K562 treated with DMSO at 1 percent for 24 hours (cell line): ENCODE data around the gene EXD3. TPM values are rescaled to one million over a fixed set of nuclear protein-coding genes. Genes with fewer than 3 reads are reported as not detected.

Experiments used
- total RNA-seq: library from RNA; unstranded; fragments of 300-600 nt; gene quantifications from 2 replicates; pipeline ENCODE4 v1.2.3, GENCODE V29; 2022; ENCODE audit warnings: low read depth; ENCODE audit not compliant: insufficient read depth

The EXD3 gene
- total RNA-seq, result 12.1 and 16.9 TPM in 2 replicates

GRCh38 chr9:137422604-137423513, at the start of gene EXD3, which contains the start of gene NOXA1:
EXD3 (minus strand) TSS chr9:137423162; CDS start chr9:137395357, 27,805 bp downstream.
NOXA1 (plus strand) TSS chr9:137423393; CDS start chr9:137423530, 137 bp downstream.

GRCh38 chr9:137459152-137459600, 36.2 kb upstream of the EXD3 start, which contains the start of gene NSMF:
NSMF (minus strand) TSS chr9:137459334; CDS start chr9:137459102, 232 bp downstream.

GRCh38 chr9:137441289-137441934, 18.4 kb upstream of the EXD3 start, which contains the start of gene ENTPD8:
ENTPD8 (minus strand) TSS chr9:137441357; CDS start chr9:137438285, 3,072 bp downstream.

DNA sequence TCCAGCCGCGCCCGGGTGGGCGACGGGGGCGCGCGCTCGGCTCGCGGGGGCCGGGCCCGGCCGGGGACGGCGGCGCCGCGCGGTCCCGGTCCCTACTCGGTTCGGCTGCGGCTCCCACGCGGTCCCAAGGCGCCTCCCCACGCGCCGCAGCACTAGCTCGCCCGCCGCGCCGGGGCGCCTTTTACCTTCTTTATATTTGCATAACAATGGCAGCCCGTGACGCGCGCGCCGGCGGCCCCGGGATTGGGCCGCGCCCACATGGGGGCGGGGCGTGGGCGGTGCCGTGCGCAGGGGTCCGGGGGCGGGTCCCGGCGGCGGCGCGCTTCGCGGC, 120.9 kb downstream of the EXD3 start, which contains the start of gene NRARP:
Gene NRARP, minus strand, starts transcription at position 154 of the 331 bp plus-strand sequence. CDS start 343 bp downstream, outside the sequence.

DNA sequence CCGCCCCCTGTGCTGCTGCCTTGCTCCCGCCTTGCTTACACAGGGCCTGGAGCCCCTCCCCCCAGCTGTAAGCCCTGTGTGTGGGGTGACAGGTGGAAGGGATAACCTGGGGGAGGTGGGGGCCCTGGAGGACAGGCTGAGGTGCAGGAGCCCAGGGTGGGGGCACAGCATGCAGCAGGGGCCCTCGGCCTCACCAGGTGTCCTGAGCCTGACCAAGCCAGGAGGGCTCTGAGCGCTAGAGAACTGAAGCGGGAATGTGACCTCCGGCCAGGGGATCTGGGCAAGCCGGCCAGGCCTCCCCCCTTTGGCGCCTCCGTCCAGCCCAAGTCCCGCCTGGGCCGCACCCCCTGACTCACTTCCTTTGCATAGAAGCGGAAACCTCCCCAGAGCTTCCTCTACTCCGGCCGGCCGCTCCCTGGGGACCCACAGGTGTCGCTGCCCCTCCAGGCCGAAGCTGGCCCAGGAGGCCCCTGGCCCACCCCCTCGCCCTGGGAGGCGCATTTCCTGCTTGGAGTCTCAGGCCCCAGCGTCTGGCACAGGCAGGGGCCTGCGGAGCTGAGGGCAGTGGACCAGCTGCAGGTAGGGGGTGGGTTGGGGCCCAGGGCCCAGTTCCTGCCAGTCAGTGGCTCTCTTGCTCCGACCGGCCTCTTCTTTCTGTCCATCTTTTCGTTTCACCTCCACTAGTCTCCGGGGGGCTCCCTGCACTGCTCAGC, 145.5 kb downstream of the EXD3 start, which contains the start of gene TOR4A:
Gene TOR4A, plus strand, starts transcription at position 398 of the 713 bp plus-strand sequence. CDS start 964 bp downstream, outside the sequence.

Other genes starting within 250 kb of the EXD3 start
- 57.0 and 62.9 TPM in 2 replicates for gene ANAPC2, start 234.6 kb downstream of the EXD3 start, total RNA-seq
- 231 and 245 TPM in 2 replicates for gene SSNA1, start 234.5 kb downstream of the EXD3 start, total RNA-seq
- gene TPRN, start 222.4 kb downstream of the EXD3 start, total RNA-seq, result 33.3 and 34.3 TPM in 2 replicates
- 70.6 and 73.1 TPM in 2 replicates for gene TMEM203, start 217.5 kb downstream of the EXD3 start, total RNA-seq
- gene NDOR1, start 217.5 kb downstream of the EXD3 start, total RNA-seq, result 28.7 and 33.4 TPM in 2 replicates
- gene RNF208, start 200.9 kb downstream of the EXD3 start, total RNA-seq, result 6.9 and 7.0 TPM in 2 replicates
- 1.6 and 1.7 TPM in 2 replicates for gene CYSRT1, start 198.0 kb downstream of the EXD3 start, total RNA-seq
- not detected in 2 replicates for gene RNF224, start 195.7 kb downstream of the EXD3 start, total RNA-seq
- not detected in 2 replicates for gene SLC34A3, start 192.3 kb downstream of the EXD3 start, total RNA-seq
- 1,217 and 1,249 TPM in 2 replicates for gene TUBB4B, start 181.9 kb downstream of the EXD3 start, total RNA-seq
- 0.60 TPM in 1 of 2 replicates, not detected in the other for gene STPG3, start 171.9 kb downstream of the EXD3 start, total RNA-seq
- 123 TPM in 2 replicates for gene NELFB, start 167.8 kb downstream of the EXD3 start, total RNA-seq
- gene TOR4A, start 145.4 kb downstream of the EXD3 start, total RNA-seq, result 86.6 and 103 TPM in 2 replicates
- 19.3 and 20.3 TPM in 2 replicates for gene NRARP, start 120.9 kb downstream of the EXD3 start, total RNA-seq
- 1.9 and 2.1 TPM in 2 replicates for gene NOXA1, start 231 bp upstream of the EXD3 start, total RNA-seq
- 0.21 TPM in 1 of 2 replicates, not detected in the other for gene ENTPD8, start 18.2 kb upstream of the EXD3 start, total RNA-seq
- gene NSMF, start 36.2 kb upstream of the EXD3 start, total RNA-seq, result 54.0 and 55.9 TPM in 2 replicates
- gene PNPLA7, start 127.2 kb upstream of the EXD3 start, total RNA-seq, result 1.3 and 1.4 TPM in 2 replicates
- gene MRPL41, start 128.7 kb upstream of the EXD3 start, total RNA-seq, result 146 and 147 TPM in 2 replicates
- 32.0 and 32.6 TPM in 2 replicates for gene DPH7, start 155.8 kb upstream of the EXD3 start, total RNA-seq
- gene ZMYND19, start 167.3 kb upstream of the EXD3 start, total RNA-seq, result 51.3 and 54.1 TPM in 2 replicates
- 62.2 and 73.1 TPM in 2 replicates for gene ARRDC1, start 182.5 kb upstream of the EXD3 start, total RNA-seq
- 60.7 and 64.1 TPM in 2 replicates for gene EHMT1, start 195.8 kb upstream of the EXD3 start, total RNA-seq